ENCODE measurements around the gene COPG2.
A peak's percentile ranks its signal among the peaks of the same experiment; 100 is the strongest.

The COPG2 gene

GRCh38 chr7:130490311-130490791, 178.2 kb downstream of the COPG2 start:
- no peaks in the 10 kb centered on the region for H3K27me3 ChIP-seq (ENCODE audit: insufficient read depth, low read length, poor library complexity, severe bottlenecking)
- no peak overlapping the region for H3K4me2 ChIP-seq (ENCODE audit: low read depth, low read length, poor library complexity, severe bottlenecking)
- no peak overlapping the region for H3K9ac ChIP-seq (ENCODE audit: low read depth, low read length, poor library complexity, severe bottlenecking)
- no peak for TF ChIP-seq EZH2phosphoT487 (IDR thresholded peaks at IDR 0.05; ENCODE audit: borderline replicate concordance)
- TF ChIP-seq, protein P1, sequence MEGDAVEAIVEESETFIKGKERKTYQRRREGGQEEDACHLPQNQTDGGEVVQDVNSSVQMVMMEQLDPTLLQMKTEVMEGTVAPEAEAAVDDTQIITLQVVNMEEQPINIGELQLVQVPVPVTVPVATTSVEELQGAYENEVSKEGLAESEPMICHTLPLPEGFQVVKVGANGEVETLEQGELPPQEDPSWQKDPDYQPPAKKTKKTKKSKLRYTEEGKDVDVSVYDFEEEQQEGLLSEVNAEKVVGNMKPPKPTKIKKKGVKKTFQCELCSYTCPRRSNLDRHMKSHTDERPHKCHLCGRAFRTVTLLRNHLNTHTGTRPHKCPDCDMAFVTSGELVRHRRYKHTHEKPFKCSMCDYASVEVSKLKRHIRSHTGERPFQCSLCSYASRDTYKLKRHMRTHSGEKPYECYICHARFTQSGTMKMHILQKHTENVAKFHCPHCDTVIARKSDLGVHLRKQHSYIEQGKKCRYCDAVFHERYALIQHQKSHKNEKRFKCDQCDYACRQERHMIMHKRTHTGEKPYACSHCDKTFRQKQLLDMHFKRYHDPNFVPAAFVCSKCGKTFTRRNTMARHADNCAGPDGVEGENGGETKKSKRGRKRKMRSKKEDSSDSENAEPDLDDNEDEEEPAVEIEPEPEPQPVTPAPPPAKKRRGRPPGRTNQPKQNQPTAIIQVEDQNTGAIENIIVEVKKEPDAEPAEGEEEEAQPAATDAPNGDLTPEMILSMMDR (conservative IDR thresholded peaks at IDR 0.05; ENCODE audit: low read length) = no peak
- no peaks in the 10 kb centered on the region for H3K9me2 ChIP-seq (replicated peaks; ENCODE audit: low read depth, low read length)
- no peaks in the 10 kb centered on the region for H4K20me1 ChIP-seq (ENCODE audit: insufficient read depth, low read length, poor library complexity, severe bottlenecking)
- H3K4me1 ChIP-seq (ENCODE audit: insufficient read depth, low read length, poor library complexity, severe bottlenecking) = peaks cover 28% of the 10 kb centered on the region
- no peak overlapping the region for H2AFZ ChIP-seq (ENCODE audit: low read length)
- no peak overlapping the region for H3K4me3 ChIP-seq (ENCODE audit: low read length, poor library complexity, severe bottlenecking)
- peaks cover 52% of the 10 kb centered on the region for H3K79me2 ChIP-seq (ENCODE audit: insufficient read depth, low read length)
- no peaks in the 10 kb centered on the region for H3F3A ChIP-seq (ENCODE audit: low read depth)
- H3K36me3 ChIP-seq (ENCODE audit: insufficient read depth, low read length) = no peaks in the 10 kb centered on the region
- no peaks in the 10 kb centered on the region; the same call in 1 of the 2 replicates for H3K9me3 ChIP-seq (ENCODE audit: insufficient read depth, low read depth, low read length)

DNA sequence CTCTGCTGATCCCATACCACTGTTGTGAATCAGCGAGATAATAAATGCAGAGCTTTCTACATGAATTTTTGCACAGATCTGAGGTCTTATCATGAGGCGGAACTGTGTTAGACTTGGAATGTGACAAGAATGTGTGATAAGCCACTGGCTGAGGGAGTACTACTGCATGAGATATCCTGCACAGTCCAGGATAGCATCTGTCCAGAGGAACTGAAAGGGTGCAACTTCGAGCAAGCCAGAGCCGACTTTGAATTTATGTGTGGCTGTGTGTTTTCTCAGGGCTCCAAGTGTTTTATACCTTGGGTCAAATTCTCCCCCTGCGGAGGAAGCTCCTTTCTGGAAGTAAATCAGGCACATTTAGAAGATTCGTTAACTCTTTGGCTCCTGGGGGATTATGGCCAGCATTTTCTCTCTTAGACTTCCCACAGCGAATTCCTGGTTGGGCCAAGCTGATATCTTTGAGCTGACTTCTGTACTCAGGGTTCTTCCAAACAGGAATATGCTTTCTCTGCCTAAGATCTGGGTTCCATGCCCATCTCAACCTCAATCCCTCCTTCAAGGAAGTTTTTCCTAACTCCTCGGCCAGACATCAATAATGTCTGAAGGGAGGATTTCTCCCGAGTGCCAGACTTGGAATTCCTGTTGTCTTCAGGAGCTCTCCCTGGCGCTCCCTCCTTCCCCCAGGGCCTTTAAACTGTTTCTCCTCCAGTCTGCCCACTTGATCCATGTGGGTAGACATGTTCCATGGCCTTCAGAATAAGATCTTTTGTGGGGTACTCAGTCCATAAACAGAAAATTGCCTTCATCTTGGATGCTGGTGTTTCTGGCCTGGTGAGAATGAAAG, 179.2 kb downstream of the COPG2 start:
- no peaks in the 10 kb centered on the region for H3F3A ChIP-seq (ENCODE audit: low read depth)
- H3K79me2 ChIP-seq (ENCODE audit: insufficient read depth, low read length) = peaks cover 50% of the 10 kb centered on the region
- peaks cover 28% of the 10 kb centered on the region for H3K4me1 ChIP-seq (ENCODE audit: insufficient read depth, low read length, poor library complexity, severe bottlenecking)
- H3K27me3 ChIP-seq (ENCODE audit: insufficient read depth, low read length, poor library complexity, severe bottlenecking) = no peaks in the 10 kb centered on the region
- no peak overlapping the region for H3K9ac ChIP-seq (ENCODE audit: low read depth, low read length, poor library complexity, severe bottlenecking)
- no peaks in the 10 kb centered on the region; the same call in 1 of the 2 replicates for H3K9me3 ChIP-seq (ENCODE audit: insufficient read depth, low read depth, low read length)
- peak overlapping the region; percentile 87 for H3K4me2 ChIP-seq (ENCODE audit: low read depth, low read length, poor library complexity, severe bottlenecking)
- no peaks in the 10 kb centered on the region for H3K36me3 ChIP-seq (ENCODE audit: insufficient read depth, low read length)
- H3K4me3 ChIP-seq (ENCODE audit: low read length, poor library complexity, severe bottlenecking) = no peak overlapping the region
- H2AFZ ChIP-seq (ENCODE audit: low read length) = no peak overlapping the region
- no peak for TF ChIP-seq EZH2phosphoT487 (IDR thresholded peaks at IDR 0.05; ENCODE audit: borderline replicate concordance)
- TF ChIP-seq, protein P1 (conservative IDR thresholded peaks at IDR 0.05; ENCODE audit: low read length) = no peak
- H3K9me2 ChIP-seq (replicated peaks; ENCODE audit: low read depth, low read length) = no peaks in the 10 kb centered on the region
- H4K20me1 ChIP-seq (ENCODE audit: insufficient read depth, low read length, poor library complexity, severe bottlenecking) = no peaks in the 10 kb centered on the region

- Histone ChIP-seq H3K9me2 (replicated peaks; ENCODE audit: low read depth, low read length) (no peaks in the 10 kb centered on the region), H3F3A (ENCODE audit: low read depth) (no peaks in the 10 kb centered on the region), H3K27me3 (ENCODE audit: insufficient read depth, low read length, poor library complexity, severe bottlenecking) (no peaks in the 10 kb centered on the region), H3K36me3 (ENCODE audit: insufficient read depth, low read length) (no peaks in the 10 kb centered on the region), H2AFZ (ENCODE audit: low read length) (no peak overlapping the region), H4K20me1 (ENCODE audit: insufficient read depth, low read length, poor library complexity, severe bottlenecking) (no peaks in the 10 kb centered on the region), H3K4me1 (ENCODE audit: insufficient read depth, low read length, poor library complexity, severe bottlenecking) (peaks cover 24% of the 10 kb centered on the region), H3K79me2 (ENCODE audit: insufficient read depth, low read length) (peaks cover 44% of the 10 kb centered on the region), H3K4me2 (ENCODE audit: low read depth, low read length, poor library complexity, severe bottlenecking) (peak overlapping the region; percentile 87), H3K4me3 (ENCODE audit: low read length, poor library complexity, severe bottlenecking) (peak overlapping the region; percentile 82), H3K9me3 (ENCODE audit: insufficient read depth, low read depth, low read length) (no peaks in the 10 kb centered on the region; the same call in 1 of the 2 replicates), H3K9ac (ENCODE audit: low read depth, low read length, poor library complexity, severe bottlenecking) (peak overlapping the region; percentile 7)
- TF ChIP-seq EZH2phosphoT487 (IDR thresholded peaks at IDR 0.05; ENCODE audit: borderline replicate concordance) = no peak
- TF ChIP-seq, protein P1 (conservative IDR thresholded peaks at IDR 0.05; ENCODE audit: low read length) = no peak
Observed at GRCh38 chr7:130488392-130489139, 180.0 kb downstream of the COPG2 start.

Data from Loucy (cell line).